ES-I3 (cell line): ENCODE data around the gene TFPT.

Source experiments
- H3K36me3 ChIP-seq: 2 replicates; pipeline ENCODE4 v1.6.1; 2013; ENCODE audit warnings: mild to moderate bottlenecking, low read length, control low read depth, moderate library complexity; ENCODE audit not compliant: insufficient read depth
- H3K4me1 ChIP-seq: 2 replicates; pipeline ENCODE4 v1.6.1; 2013; ENCODE audit warnings: mild to moderate bottlenecking, control low read depth, low read length; ENCODE audit not compliant: insufficient read depth
- H3K9ac ChIP-seq: 2 replicates; pipeline ENCODE4 v1.6.1; 2013; ENCODE audit warnings: low read depth, mild to moderate bottlenecking, low read length, moderate library complexity
- H3K9me3 ChIP-seq: 2 replicates; pipeline ENCODE4 v1.6.1; 2013; ENCODE audit warnings: mild to moderate bottlenecking, low read length, moderate library complexity; ENCODE audit not compliant: control insufficient read depth, insufficient read depth

TFPT gene

DNA sequence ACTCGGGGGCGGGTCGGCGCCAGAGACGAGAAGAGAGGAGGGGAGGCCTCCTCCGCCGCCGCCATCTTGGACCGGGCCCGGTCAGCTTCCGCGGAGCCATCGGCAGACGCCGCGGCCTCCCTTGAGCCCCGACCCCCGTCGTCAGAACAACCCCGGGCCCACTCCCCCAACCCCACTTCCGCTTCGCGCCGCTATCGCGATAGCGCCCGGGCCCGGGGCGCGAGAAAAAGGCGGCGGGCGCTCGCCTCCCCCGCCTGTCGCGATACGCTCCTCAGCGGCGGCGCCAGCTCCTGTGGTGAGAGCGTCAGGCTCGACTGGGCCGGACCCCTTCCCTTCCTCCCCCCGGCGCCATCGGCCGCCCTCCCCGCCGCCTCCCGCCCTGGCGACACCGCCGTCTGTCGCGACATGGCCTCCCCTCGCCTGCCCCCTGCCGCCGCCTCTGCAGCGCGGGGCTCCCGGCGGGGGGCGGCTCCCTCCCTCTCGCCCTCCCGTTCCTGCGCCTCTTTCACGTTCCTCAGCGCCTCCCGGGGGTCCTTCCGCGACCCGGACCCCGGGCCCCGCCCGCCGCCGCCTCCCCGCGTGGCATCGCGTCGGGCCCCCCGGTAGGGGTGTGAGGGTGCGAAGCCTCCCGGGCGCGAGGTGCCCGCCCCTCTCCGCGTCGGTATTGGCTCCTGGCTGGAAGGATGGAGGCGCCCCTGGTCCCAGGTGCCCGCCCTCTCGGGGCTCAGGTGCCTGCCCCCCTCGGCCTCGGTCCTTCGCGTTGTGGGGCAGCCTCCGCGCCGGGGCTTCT lies 22.4 kb upstream of the TFPT start, which contains the start of gene CNOT3:
CNOT3 (plus strand) TSS at position 64 of the 790 bp plus-strand sequence. CDS start 5,217 bp downstream, outside the sequence.
- Histone ChIP-seq H3K9me3 (no peaks in the 10 kb centered on the region), H3K4me1 (no peaks in the 10 kb centered on the region; the same call in 1 of the 2 replicates), H3K9ac (peak within 1 kb of the TSS; percentile 72), H3K36me3 (peaks cover 12% of the 10 kb centered on the region; the same call in 1 of the 2 replicates)

DNA sequence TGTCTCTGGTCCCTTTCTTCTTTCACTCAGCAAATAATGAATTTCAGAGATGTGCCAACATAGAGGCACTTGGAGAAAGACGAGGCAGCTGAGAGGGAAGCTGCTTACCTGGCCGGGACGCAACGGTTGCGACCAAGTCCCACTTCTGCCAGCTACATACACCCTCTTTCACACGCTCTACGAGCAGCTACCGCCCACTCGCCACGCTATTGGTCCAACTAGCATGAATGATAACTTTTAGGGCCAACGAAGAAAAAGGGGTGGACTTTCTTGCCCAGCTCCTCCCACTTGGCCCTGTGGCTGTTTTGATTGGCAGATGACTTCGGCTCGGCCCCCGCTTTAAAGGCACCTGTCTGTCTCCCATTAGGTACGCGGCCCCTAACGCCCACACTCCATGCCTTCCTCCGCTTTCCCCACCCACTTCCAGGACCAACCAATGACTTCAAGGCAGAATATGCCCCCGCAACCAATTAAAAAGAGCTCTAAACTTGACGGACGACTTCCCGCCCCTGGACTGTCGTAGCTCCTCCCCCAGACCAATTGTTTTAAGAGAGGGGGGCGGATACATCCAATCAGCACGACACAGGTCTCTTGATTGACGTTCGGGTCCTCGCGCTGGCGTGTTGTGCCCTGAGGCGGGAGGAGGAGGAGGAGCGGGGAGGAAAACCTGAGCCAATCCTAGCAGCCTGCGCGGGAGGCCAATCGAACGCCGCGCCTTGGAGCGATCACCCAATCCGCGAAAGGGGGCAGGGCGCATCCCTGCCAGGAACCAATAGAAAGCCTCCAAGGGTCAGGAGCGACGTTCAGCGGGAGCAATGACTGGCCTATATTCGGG lies 21.6 kb upstream of the TFPT start:
- peaks cover 7% of the 10 kb centered on the region; the same call in 1 of the 2 replicates for H3K36me3 ChIP-seq
- H3K9ac ChIP-seq = peak overlapping the region; percentile 72
- H3K9me3 ChIP-seq = no peaks in the 10 kb centered on the region
- H3K4me1 ChIP-seq = no peaks in the 10 kb centered on the region; the same call in 1 of the 2 replicates

DNA sequence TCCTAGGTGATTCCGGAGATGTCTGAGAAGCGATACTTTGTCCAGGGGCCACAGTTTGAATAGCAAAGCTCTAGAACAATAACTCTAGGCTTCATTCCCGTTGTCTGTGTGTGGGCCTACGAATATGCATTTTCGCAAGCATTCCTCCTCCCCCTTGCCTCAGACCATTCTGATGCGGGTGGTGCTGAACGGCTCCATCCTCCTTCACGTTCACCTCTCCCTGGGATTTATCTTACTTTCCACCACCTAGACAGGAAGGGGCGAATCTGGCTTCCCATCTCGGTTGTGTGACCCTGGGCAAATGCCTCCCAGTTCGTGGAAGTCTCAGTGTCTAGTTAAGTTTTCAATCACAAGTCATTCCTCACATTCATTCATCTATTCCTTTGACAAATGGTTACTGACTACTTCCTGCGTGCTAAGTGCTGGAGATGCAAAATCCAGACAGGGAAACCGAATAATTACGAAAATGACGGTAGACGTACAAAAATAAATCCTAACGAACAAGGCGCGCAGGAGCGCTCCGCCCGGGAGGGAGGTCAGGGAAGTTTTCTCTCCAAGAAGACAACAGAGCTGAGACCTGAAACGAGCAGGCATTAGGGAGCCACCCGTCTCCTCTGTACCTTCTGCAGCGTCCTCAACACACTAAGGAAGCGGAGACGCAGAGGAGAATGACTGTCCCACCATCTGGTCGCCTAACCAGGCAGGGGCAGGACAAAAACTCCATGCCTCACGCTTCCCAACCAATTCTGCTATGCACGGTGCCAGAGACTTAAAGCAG lies 20.8 kb upstream of the TFPT start:
- H3K9ac ChIP-seq = peak overlapping the region; percentile 61
- H3K4me1 ChIP-seq = no peaks in the 10 kb centered on the region; the same call in 1 of the 2 replicates
- H3K9me3 ChIP-seq = no peaks in the 10 kb centered on the region
- peaks cover 6% of the 10 kb centered on the region; the same call in 1 of the 2 replicates for H3K36me3 ChIP-seq

DNA sequence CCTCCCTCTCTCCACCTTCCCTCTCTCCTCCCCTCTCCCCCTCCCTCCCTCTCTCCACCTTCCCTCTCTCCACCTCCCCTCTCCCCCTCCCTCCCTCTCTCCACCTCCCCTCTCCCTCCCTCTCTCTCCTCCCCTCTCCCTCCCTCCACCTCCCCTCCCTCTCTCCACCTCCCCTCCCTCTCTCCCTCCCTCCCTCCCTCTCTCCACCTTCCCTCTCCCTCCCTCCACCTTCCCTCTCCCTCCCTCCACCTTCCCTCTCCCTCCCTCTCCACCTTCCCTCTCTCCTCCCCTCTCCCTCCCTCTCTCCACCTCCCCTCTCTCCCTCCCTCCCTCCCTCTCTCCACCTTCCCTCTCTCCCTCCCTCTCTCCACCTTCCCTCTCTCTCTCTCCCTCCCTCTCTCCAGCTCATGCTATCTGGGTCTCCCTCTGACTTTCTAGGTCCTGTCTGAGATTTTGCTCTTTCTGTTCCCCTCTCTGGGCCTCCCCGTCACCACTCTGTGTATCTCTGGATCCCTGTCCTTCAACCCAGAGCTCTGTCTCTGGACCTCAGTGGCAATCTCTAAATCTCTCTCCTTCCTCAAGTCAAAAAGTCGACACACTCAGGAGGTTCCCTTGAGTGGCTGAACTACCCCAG lies 18.6 kb upstream of the TFPT start:
- Histone ChIP-seq H3K9me3 (no peaks in the 10 kb centered on the region), H3K36me3 (no peaks in the 10 kb centered on the region; the same call in 1 of the 2 replicates), H3K9ac (no peak overlapping the region), H3K4me1 (no peaks in the 10 kb centered on the region; the same call in 1 of the 2 replicates)

DNA sequence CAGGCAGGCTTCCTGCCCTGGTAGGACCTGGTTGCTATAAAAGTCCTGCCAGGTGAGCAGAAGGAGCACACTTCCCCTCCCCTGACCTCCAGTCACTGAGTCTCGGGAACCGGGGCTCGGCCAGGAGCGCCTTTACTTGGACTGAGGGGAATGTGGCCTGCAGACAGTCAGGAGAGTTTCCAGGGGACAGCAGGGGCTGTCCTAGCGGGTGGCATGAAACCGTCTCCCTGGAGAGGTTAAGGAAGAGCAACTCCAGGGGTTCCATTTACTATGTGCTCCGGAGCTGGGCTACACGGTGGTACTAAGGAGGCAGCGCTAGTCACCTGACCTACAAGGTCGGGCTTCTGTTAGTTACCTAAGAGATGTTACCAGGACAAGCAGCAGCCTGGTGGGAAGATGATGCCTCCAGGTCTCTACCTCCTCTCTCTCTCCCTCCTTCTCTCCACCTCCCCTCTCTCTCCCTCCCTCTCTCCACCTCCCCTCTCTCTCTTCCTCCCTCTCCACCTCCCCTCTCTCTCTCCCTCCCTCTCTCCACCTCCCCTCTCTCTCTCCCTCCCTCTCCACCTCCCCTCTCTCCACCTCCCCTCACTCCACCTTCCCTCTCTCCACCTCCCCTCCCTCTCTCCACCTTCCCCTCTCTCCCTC lies 18.0 kb upstream of the TFPT start:
- no peaks in the 10 kb centered on the region; the same call in none of the 2 replicates for H3K36me3 ChIP-seq
- no peaks in the 10 kb centered on the region for H3K4me1 ChIP-seq
- no peak overlapping the region for H3K9ac ChIP-seq
- no peaks in the 10 kb centered on the region for H3K9me3 ChIP-seq

DNA sequence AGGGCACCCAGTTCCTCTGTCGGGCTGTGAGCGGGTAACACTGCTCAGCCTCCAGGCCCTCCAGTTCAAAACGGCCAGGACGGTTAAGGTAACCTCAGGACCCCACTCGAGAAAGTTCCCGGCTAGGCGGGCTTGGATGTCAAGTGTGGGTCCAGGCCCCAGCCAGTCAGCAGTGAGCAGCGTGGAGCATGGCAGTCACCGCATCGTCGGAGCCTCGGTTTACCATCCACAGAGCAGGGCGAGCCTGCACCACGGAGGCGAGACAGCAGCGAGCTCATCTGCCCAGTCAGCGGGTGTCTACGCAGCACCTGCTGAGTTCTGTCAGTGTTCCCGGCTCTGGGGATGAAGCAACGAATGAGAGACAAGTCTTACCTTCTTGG lies 14.2 kb upstream of the TFPT start:
- no peak overlapping the region for H3K9ac ChIP-seq
- peaks cover 4% of the 10 kb centered on the region for H3K36me3 ChIP-seq

DNA sequence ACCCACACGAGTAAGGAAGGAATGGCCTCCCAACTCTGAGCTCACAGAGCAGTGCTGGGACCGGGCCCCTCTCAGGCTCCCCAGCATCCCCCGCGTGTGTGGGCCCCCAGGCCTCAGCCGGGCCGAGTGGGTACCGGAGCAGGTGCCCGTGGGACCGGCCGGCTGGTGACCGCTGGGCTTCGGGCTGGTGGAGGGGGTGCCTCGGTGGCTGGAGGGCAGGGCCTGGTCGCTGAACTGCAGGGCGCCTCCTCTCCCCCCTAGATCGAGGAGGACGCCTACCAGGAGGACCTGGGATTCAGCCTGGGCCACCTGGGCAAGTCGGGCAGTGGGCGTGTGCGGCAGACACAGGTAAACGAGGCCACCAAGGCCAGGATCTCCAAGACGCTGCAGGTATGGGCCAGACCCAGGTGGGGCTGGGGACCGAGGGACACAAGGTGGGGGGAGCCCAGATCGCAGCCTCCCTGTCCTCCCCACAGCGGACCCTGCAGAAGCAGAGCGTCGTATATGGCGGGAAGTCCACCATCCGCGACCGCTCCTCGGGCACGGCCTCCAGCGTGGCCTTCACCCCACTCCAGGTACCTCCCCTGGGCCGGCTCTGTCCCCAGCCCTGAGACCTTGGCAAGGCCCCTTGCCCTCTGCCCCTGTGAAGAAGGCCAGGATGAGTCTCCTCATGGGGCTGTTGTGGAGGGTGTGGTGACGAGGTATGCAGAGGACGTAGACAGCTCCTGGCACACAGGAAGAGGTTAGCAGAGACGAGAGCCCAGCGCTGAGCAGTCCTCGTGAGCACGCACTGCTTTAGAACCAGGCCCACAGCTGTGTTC lies 13.5 kb upstream of the TFPT start:
- no peak overlapping the region for H3K9ac ChIP-seq
- no peaks in the 10 kb centered on the region for H3K9me3 ChIP-seq
- H3K36me3 ChIP-seq = peaks cover 9% of the 10 kb centered on the region
- no peaks in the 10 kb centered on the region for H3K4me1 ChIP-seq

More for the DNA sequence above, 14.2 kb upstream of the TFPT start:
- Histone ChIP-seq H3K9me3 (no peaks in the 10 kb centered on the region), H3K4me1 (no peaks in the 10 kb centered on the region)

DNA sequence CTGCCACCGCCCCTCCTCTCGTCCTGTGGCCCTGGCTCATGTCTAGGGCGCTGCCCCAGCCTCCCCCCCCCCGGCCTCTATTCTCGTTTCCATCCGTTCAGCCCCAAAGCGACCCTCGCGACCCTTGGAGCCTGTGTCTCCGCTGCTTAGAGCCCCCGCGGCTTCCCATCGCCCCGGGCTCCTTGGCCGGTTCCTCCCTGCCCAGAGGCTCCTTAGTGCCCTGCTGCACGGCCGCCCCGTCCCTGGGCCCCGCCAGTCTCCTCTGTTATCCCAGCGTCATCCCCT lies 12.9 kb upstream of the TFPT start:
- no peak overlapping the region for H3K9ac ChIP-seq
- H3K9me3 ChIP-seq = no peaks in the 10 kb centered on the region
- H3K36me3 ChIP-seq = peaks cover 9% of the 10 kb centered on the region

DNA sequence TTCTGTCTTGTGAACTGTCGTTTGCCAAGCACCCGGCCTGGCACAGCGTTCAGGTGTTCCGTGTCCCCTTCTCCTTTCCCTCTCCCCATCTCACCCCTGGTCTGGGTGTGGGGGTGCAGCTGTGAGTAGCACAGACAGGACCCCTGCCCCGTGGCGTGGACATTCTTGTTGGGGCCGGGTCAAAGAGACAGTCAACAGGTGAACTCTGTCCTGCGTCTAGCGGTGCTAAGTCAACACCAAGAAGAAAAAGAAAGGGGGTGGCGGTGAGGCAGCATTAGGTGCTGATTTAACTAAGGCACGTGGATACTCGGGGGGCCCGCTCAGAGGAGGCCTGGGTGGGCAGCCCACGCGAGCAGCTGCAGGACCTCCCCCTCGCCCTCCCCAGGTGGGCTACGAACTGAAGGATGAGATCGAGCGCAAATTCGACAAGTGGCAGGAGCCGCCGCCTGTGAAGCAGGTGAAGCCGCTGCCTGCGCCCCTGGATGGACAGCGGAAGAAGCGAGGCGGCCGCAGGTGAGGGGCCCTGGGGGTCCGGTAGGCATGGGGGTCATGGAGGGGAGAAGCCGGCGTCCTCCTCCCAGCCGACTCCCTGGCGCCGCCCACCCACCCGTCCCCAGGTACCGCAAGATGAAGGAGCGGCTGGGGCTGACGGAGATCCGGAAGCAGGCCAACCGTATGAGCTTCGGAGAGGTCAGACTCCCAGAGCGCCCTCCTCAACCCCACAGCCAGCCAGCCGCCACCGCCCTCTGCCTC lies 12.4 kb upstream of the TFPT start:
- H3K9ac ChIP-seq = no peak overlapping the region
- H3K9me3 ChIP-seq = no peaks in the 10 kb centered on the region
- H3K36me3 ChIP-seq = peaks cover 9% of the 10 kb centered on the region; the same call in 1 of the 2 replicates
- no peaks in the 10 kb centered on the region for H3K4me1 ChIP-seq

More for the DNA sequence above, 12.9 kb upstream of the TFPT start:
- H3K4me1 ChIP-seq = no peaks in the 10 kb centered on the region

DNA sequence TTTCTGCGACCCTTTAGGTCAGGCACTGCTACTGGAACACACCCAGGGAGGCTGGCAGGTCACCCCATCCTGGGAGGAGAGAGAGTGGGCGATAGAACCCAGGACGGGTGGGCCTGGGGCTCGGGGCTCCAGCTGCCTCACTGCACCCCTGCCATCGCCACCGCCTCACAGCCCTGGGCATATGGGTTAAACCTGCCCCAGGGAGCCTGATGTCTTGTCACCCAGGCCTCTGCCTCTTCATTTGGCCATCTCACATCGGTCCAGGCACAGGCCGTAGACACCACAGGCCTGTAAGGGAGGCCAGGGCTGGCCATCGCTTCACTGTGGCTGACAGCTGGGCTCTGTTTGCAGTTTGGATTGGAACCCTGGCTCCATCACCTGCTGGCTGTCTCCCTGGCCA lies 10.3 kb upstream of the TFPT start:
- no peak overlapping the region for H3K9ac ChIP-seq
- peaks cover 15% of the 10 kb centered on the region for H3K36me3 ChIP-seq
- H3K9me3 ChIP-seq = no peaks in the 10 kb centered on the region
- no peaks in the 10 kb centered on the region for H3K4me1 ChIP-seq

DNA sequence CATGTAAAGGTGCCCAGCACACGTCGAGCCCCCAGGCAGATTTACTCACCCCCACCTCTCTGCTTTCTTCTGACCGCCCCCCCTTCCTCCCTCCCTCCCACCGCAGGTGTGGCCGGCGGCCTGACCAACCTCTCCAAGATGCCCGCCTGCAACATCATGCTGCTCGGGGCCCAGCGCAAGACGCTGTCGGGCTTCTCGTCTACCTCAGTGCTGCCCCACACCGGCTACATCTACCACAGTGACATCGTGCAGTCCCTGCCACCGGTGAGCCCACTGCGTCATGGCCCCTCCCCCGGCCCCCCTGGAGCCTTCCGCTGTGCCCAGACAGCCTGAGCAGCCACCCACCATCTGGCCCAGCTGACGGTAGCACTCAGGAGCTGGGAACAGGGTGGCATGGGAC lies 8.9 kb upstream of the TFPT start:
- Histone ChIP-seq H3K9me3 (no peaks in the 10 kb centered on the region), H3K9ac (no peak overlapping the region), H3K36me3 (peaks cover 15% of the 10 kb centered on the region), H3K4me1 (no peaks in the 10 kb centered on the region)

DNA sequence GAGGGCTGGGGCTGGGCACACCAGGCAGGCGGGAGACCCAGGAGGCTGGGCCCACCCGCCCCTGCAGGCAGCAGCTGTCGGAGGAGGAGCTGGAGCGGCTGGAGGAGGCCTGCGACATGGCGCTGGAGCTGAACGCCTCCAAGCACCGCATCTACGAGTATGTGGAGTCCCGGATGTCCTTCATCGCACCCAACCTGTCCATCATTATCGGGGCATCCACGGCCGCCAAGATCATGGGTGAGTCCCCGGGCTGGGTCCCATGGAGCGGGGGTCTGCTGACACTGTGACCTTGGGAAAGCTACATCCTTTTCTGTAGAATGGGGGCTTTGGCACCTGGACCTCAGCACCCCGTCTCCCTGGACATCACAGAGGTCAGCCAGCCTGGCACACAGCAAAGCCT lies 8.2 kb upstream of the TFPT start:
- Histone ChIP-seq H3K9ac (no peak overlapping the region), H3K9me3 (no peaks in the 10 kb centered on the region), H3K36me3 (peaks cover 15% of the 10 kb centered on the region), H3K4me1 (no peaks in the 10 kb centered on the region)
